PFSK-1 (cell line): ENCODE results near the gene PTBP3.

Source experiments
- FOXP2 ChIP-seq: optimal IDR thresholded peaks from 2 replicates; pipeline ENCODE3; 2011; ENCODE audit warnings: borderline replicate concordance, control low read depth, inconsistent platforms; ENCODE audit not compliant: insufficient read depth; ENCODE audit errors: extremely low read length, extremely low read depth
- POLR2AphosphoS5 ChIP-seq: IDR thresholded peaks from 2 replicates; pipeline ENCODE4 v1.6.1; 2012; ENCODE audit warnings: low read depth, mild to moderate bottlenecking, control low read depth, low read length, moderate library complexity
- SIN3A ChIP-seq: IDR thresholded peaks from 2 replicates; pipeline ENCODE4 v1.6.1; 2012; ENCODE audit warnings: mild to moderate bottlenecking, low read length, moderate library complexity, borderline replicate concordance; ENCODE audit not compliant: insufficient read depth
- TAF1 ChIP-seq: IDR thresholded peaks from 2 replicates; pipeline ENCODE4 v1.6.1; 2012; ENCODE audit warnings: low read length, control low read depth, borderline replicate concordance; ENCODE audit not compliant: insufficient read depth
- TF ChIP-seq, protein P1 (sequence below), 2 experiments: IDR thresholded peaks; 2 replicates each; pipeline versions ENCODE4 v1.6.1 to v1.8.0; 2011 to 2012; ENCODE audit warnings: low read depth in 2 of 2, low read length in 2 of 2, control low read depth in 1 of 2, inconsistent platforms in 1 of 2, mild to moderate bottlenecking in 1 of 2, moderate library complexity in 1 of 2; ENCODE audit not compliant: insufficient read depth in 1 of 2

DNA sequence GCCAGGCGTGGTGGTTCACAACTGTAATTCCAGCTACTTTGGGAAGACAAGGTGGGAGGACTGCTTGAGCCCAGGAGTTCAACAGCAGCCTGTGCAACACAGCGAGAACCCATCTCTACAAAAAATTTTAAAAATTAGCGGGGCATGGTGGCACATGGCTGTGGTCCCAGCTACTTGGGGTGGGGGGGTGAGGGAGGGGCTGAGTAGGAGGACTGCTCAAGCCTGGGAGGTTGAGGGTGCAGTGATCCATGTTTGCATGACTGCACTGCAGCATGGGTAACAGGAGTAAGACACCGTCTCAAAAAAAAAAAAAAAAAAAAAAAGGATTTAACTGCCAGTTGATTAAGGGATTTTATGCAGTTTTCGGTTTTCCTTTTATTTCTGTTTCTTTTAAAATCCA, 65.0 kb downstream of the PTBP3 start:
- TF ChIP-seq POLR2AphosphoS5 (no peak), TAF1 (no peak), SIN3A (no peak), FOXP2 (no peak)
- TF ChIP-seq, protein P1, sequence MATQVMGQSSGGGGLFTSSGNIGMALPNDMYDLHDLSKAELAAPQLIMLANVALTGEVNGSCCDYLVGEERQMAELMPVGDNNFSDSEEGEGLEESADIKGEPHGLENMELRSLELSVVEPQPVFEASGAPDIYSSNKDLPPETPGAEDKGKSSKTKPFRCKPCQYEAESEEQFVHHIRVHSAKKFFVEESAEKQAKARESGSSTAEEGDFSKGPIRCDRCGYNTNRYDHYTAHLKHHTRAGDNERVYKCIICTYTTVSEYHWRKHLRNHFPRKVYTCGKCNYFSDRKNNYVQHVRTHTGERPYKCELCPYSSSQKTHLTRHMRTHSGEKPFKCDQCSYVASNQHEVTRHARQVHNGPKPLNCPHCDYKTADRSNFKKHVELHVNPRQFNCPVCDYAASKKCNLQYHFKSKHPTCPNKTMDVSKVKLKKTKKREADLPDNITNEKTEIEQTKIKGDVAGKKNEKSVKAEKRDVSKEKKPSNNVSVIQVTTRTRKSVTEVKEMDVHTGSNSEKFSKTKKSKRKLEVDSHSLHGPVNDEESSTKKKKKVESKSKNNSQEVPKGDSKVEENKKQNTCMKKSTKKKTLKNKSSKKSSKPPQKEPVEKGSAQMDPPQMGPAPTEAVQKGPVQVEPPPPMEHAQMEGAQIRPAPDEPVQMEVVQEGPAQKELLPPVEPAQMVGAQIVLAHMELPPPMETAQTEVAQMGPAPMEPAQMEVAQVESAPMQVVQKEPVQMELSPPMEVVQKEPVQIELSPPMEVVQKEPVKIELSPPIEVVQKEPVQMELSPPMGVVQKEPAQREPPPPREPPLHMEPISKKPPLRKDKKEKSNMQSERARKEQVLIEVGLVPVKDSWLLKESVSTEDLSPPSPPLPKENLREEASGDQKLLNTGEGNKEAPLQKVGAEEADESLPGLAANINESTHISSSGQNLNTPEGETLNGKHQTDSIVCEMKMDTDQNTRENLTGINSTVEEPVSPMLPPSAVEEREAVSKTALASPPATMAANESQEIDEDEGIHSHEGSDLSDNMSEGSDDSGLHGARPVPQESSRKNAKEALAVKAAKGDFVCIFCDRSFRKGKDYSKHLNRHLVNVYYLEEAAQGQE (IDR thresholded peaks at IDR 0.05; ENCODE audit: insufficient read depth in 1 of 2, low read depth in 2 of 2, low read length in 2 of 2): no peak
